WTC11 (cell line): ENCODE measurements around the gene SMAD6. TPM values are rescaled to one million over a fixed set of nuclear protein-coding genes. Genes with fewer than 3 reads are reported as not detected.

ENCODE experiments used
- ATAC-seq: fragments of 200-7000 bp; cut with Tn5 transposase; 2 replicates; pipeline ENCODE4 v1.10.0; 2021; ENCODE audit warnings: mild to moderate bottlenecking, moderate library complexity
- CTCF ChIA-PET: fragments of 300-600 bp; sonication (Branson Sonifier 250); formaldehyde crosslinking; loops from one replicate; lab custom pipeline; 2021; ENCODE audit warnings: antibody characterized with exemption; lab: Charles Lee
- POLR2A ChIA-PET: fragments of 350-600 bp; sonication (Branson Sonifier 250); formaldehyde crosslinking; loops from one replicate; lab custom pipeline; 2021; ENCODE audit warnings: antibody characterized with exemption; lab: Charles Lee
- DNase-seq: peaks from one replicate; pipeline ENCODE4 v3.0.0; 2021; ENCODE audit warnings: low spot score
- H3K27ac Mint-ChIP-seq: 2 replicates; pipeline ENCODE4 v1.8.0; 2021; ENCODE audit warnings: mixed read lengths
- H3K27me3 Mint-ChIP-seq: 2 replicates; pipeline ENCODE4 v1.8.0; 2021; ENCODE audit warnings: low read depth, mild to moderate bottlenecking, moderate library complexity, mixed read lengths
- H3K36me3 Mint-ChIP-seq: 2 replicates; pipeline ENCODE4 v1.8.0; 2021; ENCODE audit warnings: mixed read lengths
- H3K4me1 Mint-ChIP-seq: 2 replicates; pipeline ENCODE4 v1.8.0; 2022; ENCODE audit warnings: mixed read lengths
- H3K4me3 Mint-ChIP-seq: 2 replicates; pipeline ENCODE4 v1.8.0; 2021; ENCODE audit warnings: mild to moderate bottlenecking, moderate library complexity, mixed read lengths
- H3K9me3 Mint-ChIP-seq: 2 replicates; pipeline ENCODE4 v1.8.0; 2021; ENCODE audit warnings: mixed read lengths
- AR ChIP-seq: fragments of 250-450 bp; sonication (Bioruptor Pico); IDR thresholded peaks from 2 replicates; pipeline ENCODE4 v1.9.0; 2021; ENCODE audit warnings: mild to moderate bottlenecking
- ARID4B ChIP-seq: sonication (generic); formaldehyde crosslinking; IDR thresholded peaks from 2 replicates; pipeline ENCODE4 v1.8.0; 2023; ENCODE audit warnings: missing genetic modification reagents, mild to moderate bottlenecking, borderline replicate concordance
- CREM ChIP-seq: sonication (generic); formaldehyde crosslinking; IDR thresholded peaks from 2 replicates; pipeline ENCODE4 v1.8.1; 2022; ENCODE audit warnings: mild to moderate bottlenecking, missing genetic modification reagents, moderate library complexity
- FOXJ3 ChIP-seq: sonication (generic); formaldehyde crosslinking; IDR thresholded peaks from 2 replicates; pipeline ENCODE4 v1.9.0; 2021; ENCODE audit warnings: missing genetic modification reagents, mild to moderate bottlenecking, borderline replicate concordance
- JUN ChIP-seq: sonication (generic); formaldehyde crosslinking; IDR thresholded peaks from 2 replicates; pipeline ENCODE4 v1.8.0; 2023; ENCODE audit warnings: mild to moderate bottlenecking, missing genetic modification reagents
- MYBL2 ChIP-seq: sonication (generic); formaldehyde crosslinking; IDR thresholded peaks from 2 replicates; pipeline ENCODE4 v1.8.1; 2023; ENCODE audit warnings: mild to moderate bottlenecking, moderate library complexity, missing genetic modification reagents
- SMAD4 ChIP-seq: sonication (generic); formaldehyde crosslinking; IDR thresholded peaks from 2 replicates; pipeline ENCODE4 v1.8.0; 2022; ENCODE audit warnings: mild to moderate bottlenecking, missing genetic modification reagents
- SP1 ChIP-seq: sonication (generic); formaldehyde crosslinking; conservative IDR thresholded peaks from 2 replicates; pipeline ENCODE4 v1.8.1; 2022; ENCODE audit warnings: missing genetic modification reagents
- USF1 ChIP-seq: sonication (generic); formaldehyde crosslinking; IDR thresholded peaks from 2 replicates; pipeline ENCODE4 v1.8.0; 2022; ENCODE audit warnings: mild to moderate bottlenecking, missing genetic modification reagents
- USF2 ChIP-seq: sonication (generic); formaldehyde crosslinking; IDR thresholded peaks from 2 replicates; pipeline ENCODE4 v1.8.1; 2023; ENCODE audit warnings: mild to moderate bottlenecking, missing genetic modification reagents, moderate library complexity
- ZMAT4 ChIP-seq: fragments of 250-450 bp; sonication (Bioruptor Pico); IDR thresholded peaks from 2 replicates; pipeline ENCODE4 v1.9.0; 2021; ENCODE audit warnings: mild to moderate bottlenecking
- ZNF121 ChIP-seq: sonication (generic); formaldehyde crosslinking; IDR thresholded peaks from 2 replicates; pipeline ENCODE4 v1.8.0; 2023; ENCODE audit warnings: missing genetic modification reagents
- ZNF138 ChIP-seq: sonication (generic); formaldehyde crosslinking; conservative IDR thresholded peaks from 2 replicates; pipeline ENCODE4 v1.8.1; 2022; ENCODE audit warnings: mild to moderate bottlenecking, moderate library complexity, missing genetic modification reagents
- ZNF232 ChIP-seq: sonication (generic); formaldehyde crosslinking; IDR thresholded peaks from 2 replicates; pipeline ENCODE4 v1.8.0; 2022; ENCODE audit warnings: mild to moderate bottlenecking, missing genetic modification reagents
- ZNF317 ChIP-seq: sonication (generic); formaldehyde crosslinking; IDR thresholded peaks from 2 replicates; pipeline ENCODE4 v1.8.1; 2023; ENCODE audit warnings: low read depth, mild to moderate bottlenecking, moderate library complexity, missing genetic modification reagents, borderline replicate concordance
- ZNF512 ChIP-seq: sonication (generic); formaldehyde crosslinking; IDR thresholded peaks from 2 replicates; pipeline ENCODE4 v1.8.1; 2022; ENCODE audit warnings: missing genetic modification reagents, borderline replicate concordance
- total RNA-seq: library from RNA; stranded (reverse); gene quantifications from 3 replicates; pipeline ENCODE4 v1.2.3, GENCODE V29; 2021

The SMAD6 gene
- total RNA-seq, 1 experiment from 2014 or later = 13.9 TPM

- TF ChIP-seq ZNF121 (CRISPR knock-in tag) (no peak), ZMAT4 (no peak), AR (CRISPR knock-in tag) (no peak), ARID4B (CRISPR knock-in tag) (no peak)
- TF ChIP-seq, all 79 proteins: peak for 0
These were observed 106.3 kb downstream of the SMAD6 start (continued) for GRCh38 chr15:66808181-66808824.

- H3K27ac Mint-ChIP-seq = no peak overlapping the region
- H3K27me3 Mint-ChIP-seq = no peaks in the 10 kb centered on the region; the same call in 1 of the 2 replicates
- ChIA-PET POLR2A (no interaction called here), CTCF (interaction anchor here (1.1 to 1.3 kb wide), 3 partner anchors 17 to 42 kb away, joined by 3 to 4 read pairs (median 3); no protein-coding TSS in a partner anchor)
- peaks cover 43% of the 10 kb centered on the region for H3K9me3 Mint-ChIP-seq
- ATAC-seq (no peak), DNase-seq (no peak)
- peaks cover 10% of the 10 kb centered on the region for H3K4me1 Mint-ChIP-seq
- peaks cover 9% of the 10 kb centered on the region for H3K36me3 Mint-ChIP-seq
- H3K4me3 Mint-ChIP-seq = no peak overlapping the region
- TF ChIP-seq MYBL2 (CRISPR knock-in tag) (no peak), SMAD4 (CRISPR knock-in tag) (no peak), FOXJ3 (CRISPR knock-in tag) (no peak), USF2 (CRISPR knock-in tag) (no peak), ZNF317 (no peak), ZNF232 (no peak), SP1 (CRISPR knock-in tag) (no peak), JUN (CRISPR knock-in tag) (no peak), USF1 (no peak), CREM (no peak)
These were observed 107.6 kb downstream of the SMAD6 start for GRCh38 chr15:66809664-66810063.

- Mint-ChIP-seq H3K4me1 (peaks cover 15% of the 10 kb centered on the region), H3K27me3 (no peaks in the 10 kb centered on the region; the same call in 1 of the 2 replicates), H3K9me3 (peaks cover 27% of the 10 kb centered on the region), H3K27ac (no peak overlapping the region), H3K4me3 (no peak overlapping the region), H3K36me3 (peaks cover 9% of the 10 kb centered on the region)
- DNase-seq (no peak), ATAC-seq (no peak)
- no peak for TF ChIP-seq ZNF512 (CRISPR knock-in tag)
- no peak for TF ChIP-seq ARID4B (CRISPR knock-in tag)
- no peak for TF ChIP-seq ZNF138 (CRISPR knock-in tag)
- TF ChIP-seq JUN (CRISPR knock-in tag) = no peak
- POLR2A ChIA-PET = no interaction called here
- CTCF ChIA-PET = interaction anchor here (1.0 kb wide), 1 partner anchor 36 kb away, joined by 3 read pairs; no protein-coding TSS in a partner anchor
These were observed 113.3 kb downstream of the SMAD6 start for GRCh38 chr15:66815318-66815717.
